Camera-type eye (tissue), 1 donor: ENCODE results near the gene KIR3DL2. TPM values are rescaled to one million over a fixed set of nuclear protein-coding genes. Genes with fewer than 3 reads are reported as not detected.

Experiments
- total RNA-seq: library from RNA; depleted of rRNA; stranded (reverse); fragments of >200 nt; gene quantifications from one replicate; pipeline ENCODE4 v1.2.3, GENCODE V29; 2014

Gene KIR3DL2
- not detected for total RNA-seq

DNA sequence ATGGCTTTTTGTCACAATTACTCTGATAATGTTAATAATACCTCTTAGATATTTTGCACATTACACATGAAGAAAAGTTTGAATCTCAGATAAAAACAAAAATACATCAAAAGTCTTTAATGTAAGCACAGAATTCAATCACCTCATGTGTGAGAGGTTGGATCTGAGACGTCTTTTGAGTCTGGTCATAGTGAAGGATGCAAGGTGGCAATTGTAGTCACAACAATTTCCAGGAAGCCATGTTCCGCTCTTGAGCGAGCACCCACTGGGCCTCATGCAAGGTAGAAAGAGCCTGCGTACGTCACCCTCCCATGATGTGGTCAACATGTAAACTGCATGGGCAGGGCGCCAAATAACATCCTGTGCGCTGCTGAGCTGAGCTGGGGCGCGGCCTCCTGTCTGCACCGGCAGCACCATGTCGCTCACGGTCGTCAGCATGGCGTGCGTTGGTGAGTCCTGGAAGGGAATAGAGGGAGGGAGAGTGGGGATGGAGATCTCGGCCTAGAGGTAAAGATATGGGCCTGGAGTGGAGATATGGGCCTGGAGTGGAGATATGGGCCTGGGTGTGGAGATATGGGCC, at the start of gene KIR3DL2:
Gene KIR3DL2 (plus strand): TSS at position 383 of the 580 bp plus-strand sequence. CDS start 33 bp downstream, at position 416.

DNA sequence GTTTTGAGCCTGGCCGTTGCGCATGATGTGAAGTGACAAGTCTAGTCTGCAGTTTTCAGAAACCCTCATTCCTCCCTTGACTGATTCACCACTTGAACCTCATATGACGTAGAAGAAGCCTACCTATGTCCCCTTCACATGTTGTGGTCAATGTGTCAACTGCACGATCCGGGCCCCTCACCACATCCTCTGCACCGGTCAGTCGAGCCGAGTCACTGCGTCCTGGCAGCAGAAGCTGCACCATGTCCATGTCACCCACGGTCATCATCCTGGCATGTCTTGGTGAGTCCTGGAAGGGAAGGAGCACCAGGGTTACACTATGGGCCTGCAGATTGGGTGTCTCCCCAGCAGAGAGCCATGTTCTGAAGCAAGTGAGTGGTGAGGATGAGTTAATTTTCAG, 46.8 kb upstream of the KIR3DL2 start, which contains the start of gene KIR2DL4:
Gene KIR2DL4 (plus strand): TSS at position 201 of the 400 bp plus-strand sequence. CDS start 42 bp downstream, at position 243.

DNA sequence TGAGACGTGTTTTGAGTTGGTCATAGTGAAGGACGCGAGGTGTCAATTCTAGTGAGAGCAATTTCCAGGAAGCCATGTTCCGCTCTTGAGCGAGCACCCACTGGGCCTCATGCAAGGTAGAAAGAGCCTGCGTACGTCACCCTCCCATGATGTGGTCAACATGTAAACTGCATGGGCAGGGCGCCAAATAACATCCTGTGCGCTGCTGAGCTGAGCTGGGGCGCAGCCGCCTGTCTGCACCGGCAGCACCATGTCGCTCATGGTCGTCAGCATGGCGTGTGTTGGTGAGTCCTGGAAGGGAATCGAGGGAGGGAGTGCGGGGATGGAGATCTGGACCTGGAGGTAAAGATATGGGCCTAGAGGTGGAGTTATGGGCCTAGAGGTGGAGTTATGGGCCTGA, 34.0 kb upstream of the KIR3DL2 start, which contains the start of gene KIR3DL1:
Gene KIR3DL1 (plus strand): TSS at position 218 of the 400 bp plus-strand sequence.

DNA sequence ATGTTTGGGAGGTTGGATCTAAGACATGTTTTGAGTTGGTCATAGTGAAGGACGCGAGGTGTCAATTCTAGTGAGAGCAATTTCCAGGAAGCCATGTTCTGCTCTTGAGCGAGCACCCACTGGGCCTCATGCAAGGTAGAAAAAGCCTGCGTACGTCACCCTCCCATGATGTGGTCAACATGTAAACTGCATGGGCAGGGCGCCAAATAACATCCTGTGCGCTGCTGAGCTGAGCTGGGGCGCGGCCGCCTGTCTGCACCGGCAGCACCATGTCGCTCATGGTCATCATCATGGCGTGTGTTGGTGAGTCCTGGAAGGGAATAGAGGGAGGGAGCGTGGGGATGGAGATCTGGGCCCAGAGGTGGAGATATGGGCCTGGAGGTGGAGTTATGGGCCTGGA, 17.7 kb upstream of the KIR3DL2 start, which contains the start of gene KIR2DS4:
Gene KIR2DS4 (plus strand): TSS at position 181 of the 400 bp plus-strand sequence.

DNA sequence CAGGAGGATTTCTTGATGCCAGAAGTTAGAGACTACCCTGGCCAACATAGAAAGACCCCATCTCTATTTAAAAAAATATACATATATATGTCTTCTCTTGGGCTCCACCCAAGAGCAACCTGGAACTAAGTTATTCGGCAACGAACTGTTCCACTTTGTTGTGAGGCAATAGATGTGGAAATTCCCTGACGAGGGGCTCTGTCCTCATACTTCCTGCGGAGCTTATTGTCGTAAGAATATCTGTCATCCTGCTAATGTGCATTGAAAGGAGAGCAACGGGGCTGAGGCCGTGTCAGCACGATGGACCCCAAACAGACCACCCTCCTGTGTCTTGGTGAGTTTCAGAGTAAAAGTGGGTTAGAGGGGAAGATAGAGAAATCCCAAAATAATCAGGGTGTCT, 23.7 kb downstream of the KIR3DL2 start, which contains the start of gene FCAR:
Gene FCAR (plus strand): TSS at position 246 of the 400 bp plus-strand sequence. CDS start 55 bp downstream, at position 301.

DNA sequence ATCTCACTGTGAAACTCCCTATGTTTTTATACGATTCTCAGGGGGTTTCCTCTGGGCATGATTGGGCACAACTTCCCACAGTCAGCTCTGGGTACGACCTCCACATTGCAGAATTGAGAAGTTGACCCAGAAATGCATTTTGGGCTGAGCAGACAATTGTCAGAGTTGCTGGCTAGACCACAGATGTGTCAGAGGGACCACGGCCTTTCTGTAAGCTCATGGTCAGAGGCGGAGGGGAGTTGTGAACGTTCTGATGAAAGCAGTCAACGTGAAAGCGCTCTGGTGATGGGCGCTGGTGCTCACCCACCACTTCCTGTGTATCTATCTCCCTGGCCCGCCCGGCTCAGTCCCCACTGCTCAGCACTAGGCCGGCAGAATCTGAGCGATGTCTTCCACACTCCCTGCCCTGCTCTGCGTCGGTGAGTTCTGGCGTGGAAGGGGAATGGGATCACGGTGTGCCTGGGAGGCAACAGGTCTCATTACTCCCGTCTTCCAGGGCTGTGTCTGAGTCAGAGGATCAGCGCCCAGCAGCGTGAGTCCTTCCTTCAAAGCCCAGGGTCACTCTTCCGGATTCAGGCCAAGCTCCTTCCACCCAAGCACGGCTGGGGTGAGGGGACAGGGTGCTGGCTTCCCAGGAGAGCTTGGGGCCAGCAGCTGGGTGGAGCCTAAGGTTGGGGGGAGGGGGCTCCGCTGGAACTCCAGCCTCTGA, 55.7 kb downstream of the KIR3DL2 start, which contains the start of gene NCR1:
Gene NCR1 (plus strand): TSS at position 346 of the 709 bp plus-strand sequence. CDS start 40 bp downstream, at position 386.

Other genes starting within 250 kb of the KIR3DL2 start
- gene LILRB1, start 220.0 kb upstream of the KIR3DL2 start, total RNA-seq: 0.71 TPM
- 0.71 TPM for gene LILRB4, start 187.5 kb upstream of the KIR3DL2 start, total RNA-seq
- not detected for gene KIR3DL3, start 126.0 kb upstream of the KIR3DL2 start, total RNA-seq
- not detected for gene KIR2DL3, start 111.9 kb upstream of the KIR3DL2 start, total RNA-seq
- gene KIR2DL1, start 80.7 kb upstream of the KIR3DL2 start, total RNA-seq: not detected
- not detected for gene KIR2DL4, start 46.8 kb upstream of the KIR3DL2 start, total RNA-seq
- 0.22 TPM for gene KIR3DL1, start 34.0 kb upstream of the KIR3DL2 start, total RNA-seq
- not detected for gene KIR2DS4, start 17.8 kb upstream of the KIR3DL2 start, total RNA-seq
- 5.2 TPM for gene FCAR, start 23.8 kb downstream of the KIR3DL2 start, total RNA-seq
- not detected for gene NCR1, start 55.7 kb downstream of the KIR3DL2 start, total RNA-seq
- not detected for gene NLRP7, start 97.1 kb downstream of the KIR3DL2 start, total RNA-seq
- gene NLRP2, start 115.9 kb downstream of the KIR3DL2 start, total RNA-seq: 11.2 TPM
- gene GP6, start 187.8 kb downstream of the KIR3DL2 start, total RNA-seq: 0.49 TPM
- gene RDH13, start 212.7 kb downstream of the KIR3DL2 start, total RNA-seq: 24.2 TPM
- 8.7 TPM for gene EPS8L1, start 225.4 kb downstream of the KIR3DL2 start, total RNA-seq